Endothelial cell of umbilical vein (primary cell): ENCODE results near the gene OR1A1. TPM values are rescaled to one million over a fixed set of nuclear protein-coding genes. Genes with fewer than 3 reads are reported as not detected.

Source experiments
- BruUV-seq: library from RNA; stranded (reverse); fragments of 400-500 nt; replicated peaks from 2 replicates; lab custom pipeline; 2021; lab: Mats Ljungman, UMichigan
- CTCF ChIA-PET: fragments of 300-600, 350-600 bp; sonication (Branson Sonifier 250); formaldehyde crosslinking; loops from one replicate; lab custom pipeline; 2021; ENCODE audit warnings: antibody characterized with exemption, inconsistent platforms; lab: Charles Lee
- POLR2A ChIA-PET: fragments of 300-600, 350-600 bp; sonication (Branson Sonifier 250); formaldehyde crosslinking; loops from one replicate; lab custom pipeline; 2021; ENCODE audit warnings: antibody characterized with exemption, inconsistent platforms; lab: Charles Lee
- DNase-seq: peaks from one replicate; pipeline ENCODE4 v3.0.0-alpha.2; 2011; ENCODE audit warnings: low read depth, low spot score
- FAIRE-seq: peaks from 2 replicates; lab custom pipeline; 2011; peaks lifted over from hg19 to GRCh38; lab: Jason Lieb, UNC
- H2AFZ ChIP-seq: 2 replicates; pipeline ENCODE4 v1.6.0; 2012; ENCODE audit warnings: low read depth, low read length, control low read depth, inconsistent platforms
- H3K27ac ChIP-seq: 2 replicates; pipeline ENCODE4 v1.5.1; 2011; ENCODE audit warnings: low read depth, mild to moderate bottlenecking, control low read depth, low read length, moderate library complexity; ENCODE audit not compliant: insufficient read depth
- H3K27me3 ChIP-seq, 2 experiments: 2 replicates each; pipeline versions ENCODE4 v1.6.0 to v1.6.1; 2011; ENCODE audit warnings: low read length in 2 of 2, mixed read lengths in 1 of 2; ENCODE audit not compliant: control insufficient read depth in 2 of 2, insufficient read depth in 2 of 2
- H3K36me3 ChIP-seq, 2 experiments: 2 replicates in 1 of 2; 3 replicates in 1 of 2; pipeline ENCODE4 v1.5.1; 2011; ENCODE audit warnings: low read length in 2 of 2, mild to moderate bottlenecking in 1 of 2, moderate library complexity in 1 of 2; ENCODE audit not compliant: control insufficient read depth in 2 of 2, insufficient read depth in 2 of 2; ENCODE audit errors: extremely low read depth in 1 of 2
- H3K4me1 ChIP-seq: 3 replicates; pipeline ENCODE4 v1.5.1; 2011; ENCODE audit warnings: mild to moderate bottlenecking, low read length; ENCODE audit not compliant: control insufficient read depth, insufficient read depth; ENCODE audit errors: extremely low read depth
- H3K4me2 ChIP-seq: 2 replicates; pipeline ENCODE4 v1.6.1; 2011; ENCODE audit warnings: low read length, control low read depth, mixed read lengths; ENCODE audit not compliant: insufficient read depth
- H3K4me3 ChIP-seq, 3 experiments: fragments of 200-600 bp in 1 of 3; sonication (generic), shearing (Covaris generic) in 1 of 3; replicated peaks in 1 of 3; 2 replicates each; pipeline ENCODE4 v1.5.1; 2011 to 2016; ENCODE audit warnings: control low read depth in 3 of 3, low read length in 3 of 3, mild to moderate bottlenecking in 2 of 3, inconsistent platforms in 1 of 3, low read depth in 1 of 3, moderate library complexity in 1 of 3; ENCODE audit not compliant: insufficient read depth in 1 of 3
- H3K79me2 ChIP-seq: 2 replicates; pipeline ENCODE4 v1.6.0; 2012; ENCODE audit warnings: low read length, inconsistent platforms; ENCODE audit not compliant: control insufficient read depth, insufficient read depth
- H3K9ac ChIP-seq: replicated peaks from 2 replicates; pipeline ENCODE3; 2011; ENCODE audit warnings: low read length, control low read depth; ENCODE audit not compliant: insufficient read depth; ENCODE audit errors: extremely low read depth
- H3K9me1 ChIP-seq: replicated peaks from 3 replicates; pipeline ENCODE4 v1.6.0; 2011; ENCODE audit warnings: mild to moderate bottlenecking, low read length; ENCODE audit not compliant: control insufficient read depth, insufficient read depth; ENCODE audit errors: extremely low read depth
- H3K9me3 ChIP-seq: replicated peaks from 2 replicates; pipeline ENCODE4 v1.5.1; 2012; ENCODE audit warnings: low read length, inconsistent platforms; ENCODE audit not compliant: control insufficient read depth, insufficient read depth
- H4K20me1 ChIP-seq: replicated peaks from 2 replicates; pipeline ENCODE3; 2011; ENCODE audit warnings: mild to moderate bottlenecking, low read length; ENCODE audit not compliant: control insufficient read depth, insufficient read depth; ENCODE audit errors: extremely low read depth
- EZH2 ChIP-seq: IDR thresholded peaks from 2 replicates; pipeline ENCODE4 v1.6.1; 2012; ENCODE audit warnings: borderline replicate concordance, low read depth, mild to moderate bottlenecking, moderate library complexity, low read length, inconsistent platforms; ENCODE audit not compliant: severe bottlenecking
- FOS ChIP-seq: IDR thresholded peaks from 2 replicates; pipeline ENCODE4 v1.6.1; 2011; ENCODE audit warnings: mild to moderate bottlenecking, low read length, moderate library complexity, borderline replicate concordance; ENCODE audit not compliant: insufficient read depth
- GATA2 ChIP-seq: IDR thresholded peaks from 2 replicates; pipeline ENCODE4 v1.7.0; 2011; ENCODE audit warnings: low read depth, mild to moderate bottlenecking, moderate library complexity, mixed read lengths, low read length; ENCODE audit not compliant: insufficient read length, insufficient read depth
- JUN ChIP-seq: IDR thresholded peaks from 2 replicates; pipeline ENCODE4 v1.6.1; 2011; ENCODE audit warnings: borderline replicate concordance, low read depth; ENCODE audit not compliant: insufficient read length, insufficient read depth
- MYC ChIP-seq: IDR thresholded peaks from one replicate; pipeline ENCODE4 v1.6.1; 2011; ENCODE audit warnings: mild to moderate bottlenecking, low read depth, low read length
- POLR2A ChIP-seq: IDR thresholded peaks from 2 replicates; pipeline ENCODE4 v1.6.1; 2012; ENCODE audit warnings: low read depth, mild to moderate bottlenecking, control low read depth, low read length
- POLR2AphosphoS5 ChIP-seq: IDR thresholded peaks from 2 replicates; pipeline ENCODE4 v1.6.1; 2012; ENCODE audit warnings: low read depth, mild to moderate bottlenecking, control low read depth, low read length, moderate library complexity; ENCODE audit not compliant: insufficient read depth
- dilution Hi-C: fragments of 300-500 bp; cut with MboI; formaldehyde crosslinking; loops from one replicate; pipeline ENCODE4 v1.15.0; 2019; ENCODE audit warnings: low sequenced_read_pairs; ENCODE audit not compliant: extremely low pct_ligation_motif_present
- intact Hi-C: fragments of 100-400 bp; cut with micrococcal nuclease; formaldehyde crosslinking; loops from one replicate; pipeline ENCODE4 v1.10.0; 2022
- polyA plus RNA-seq, 4 experiments: library from polyadenylated mRNA; depleted of rRNA in 3 of 4; stranded (reverse) in 3 of 4; unstranded in 1 of 4; fragments of >200 nt; gene quantifications; 2 replicates each; pipeline versions ENCODE4 v1.2.1 to v1.2.3, GENCODE V29; 2011 to 2012; ENCODE audit warnings: missing spikeins in 1 of 4
- total RNA-seq: library from RNA; stranded (reverse); gene quantifications from 2 replicates; pipeline ENCODE4 v1.2.3, GENCODE V29; 2021
- TF ChIP-seq, protein P1 (sequence below), 2 donors: IDR thresholded peaks; 1 replicate in 1 of 2; 2 replicates in 1 of 2; pipeline ENCODE4 v1.5.1; 2011; ENCODE audit warnings: low read length in 2 of 2, mild to moderate bottlenecking in 2 of 2, moderate library complexity in 2 of 2, control low read depth in 1 of 2, inconsistent platforms in 1 of 2, low read depth in 1 of 2; ENCODE audit not compliant: insufficient read depth in 1 of 2; ENCODE audit errors: extremely low read depth in 1 of 2
- TF ChIP-seq, protein P2 (sequence below): IDR thresholded peaks from 2 replicates; pipeline ENCODE4 v1.6.1; 2011; ENCODE audit not compliant: insufficient read depth, insufficient read length

The OR1A1 gene
- total and polyA plus RNA-seq, 2 donors (not counting 3 experiments of a cell fraction or from before 2014, with no cell fraction given) = not detected

DNA sequence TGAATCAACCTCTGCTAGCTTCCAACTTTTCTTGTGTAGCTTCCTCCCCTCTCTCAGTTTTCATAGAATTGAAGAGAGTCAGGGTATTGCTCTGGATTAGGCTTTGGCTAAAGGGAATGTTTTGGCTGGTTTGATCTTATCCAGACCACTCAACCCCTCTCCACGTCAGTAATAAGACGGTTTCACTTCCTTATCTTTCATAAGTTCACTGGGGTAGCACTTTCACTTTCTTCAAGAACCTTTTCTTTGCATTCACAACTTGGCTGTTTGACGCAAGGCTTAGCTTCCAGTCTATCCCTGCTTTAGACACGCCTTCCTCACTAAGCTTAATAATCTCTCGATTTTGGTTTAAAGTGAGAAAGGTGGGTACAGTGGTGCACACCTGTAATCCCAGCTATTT is 39.9 kb upstream of the OR1A1 start:
- CTCF ChIA-PET = no interaction called here
- H3K9me3 ChIP-seq = peaks cover 7% of the 10 kb centered on the region
- no peak overlapping the region for H3K4me2 ChIP-seq
- intact Hi-C loops (no loop called here), dilution Hi-C loops (no loop called here)
- no peaks in the 10 kb centered on the region for H3K9me1 ChIP-seq
- no peaks in the 10 kb centered on the region for H3K27me3 ChIP-seq
- no peaks in the 10 kb centered on the region for H3K36me3 ChIP-seq
- no peak overlapping the region for H3K9ac ChIP-seq
- FAIRE-seq (no peak), DNase-seq (no peak)
- no peak for TF ChIP-seq MYC
- no peak for TF ChIP-seq GATA2
- no peak for TF ChIP-seq POLR2A
- TF ChIP-seq POLR2AphosphoS5 = no peak
- TF ChIP-seq JUN = no peak
- no peak for TF ChIP-seq EZH2
- no peak for TF ChIP-seq FOS
- TF ChIP-seq, protein P1, sequence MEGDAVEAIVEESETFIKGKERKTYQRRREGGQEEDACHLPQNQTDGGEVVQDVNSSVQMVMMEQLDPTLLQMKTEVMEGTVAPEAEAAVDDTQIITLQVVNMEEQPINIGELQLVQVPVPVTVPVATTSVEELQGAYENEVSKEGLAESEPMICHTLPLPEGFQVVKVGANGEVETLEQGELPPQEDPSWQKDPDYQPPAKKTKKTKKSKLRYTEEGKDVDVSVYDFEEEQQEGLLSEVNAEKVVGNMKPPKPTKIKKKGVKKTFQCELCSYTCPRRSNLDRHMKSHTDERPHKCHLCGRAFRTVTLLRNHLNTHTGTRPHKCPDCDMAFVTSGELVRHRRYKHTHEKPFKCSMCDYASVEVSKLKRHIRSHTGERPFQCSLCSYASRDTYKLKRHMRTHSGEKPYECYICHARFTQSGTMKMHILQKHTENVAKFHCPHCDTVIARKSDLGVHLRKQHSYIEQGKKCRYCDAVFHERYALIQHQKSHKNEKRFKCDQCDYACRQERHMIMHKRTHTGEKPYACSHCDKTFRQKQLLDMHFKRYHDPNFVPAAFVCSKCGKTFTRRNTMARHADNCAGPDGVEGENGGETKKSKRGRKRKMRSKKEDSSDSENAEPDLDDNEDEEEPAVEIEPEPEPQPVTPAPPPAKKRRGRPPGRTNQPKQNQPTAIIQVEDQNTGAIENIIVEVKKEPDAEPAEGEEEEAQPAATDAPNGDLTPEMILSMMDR (IDR thresholded peaks at IDR 0.05; ENCODE audit: extremely low read depth in 1 of 2, insufficient read depth in 1 of 2, low read depth in 1 of 2, low read length in 2 of 2) = no peak
- TF ChIP-seq, protein P2, sequence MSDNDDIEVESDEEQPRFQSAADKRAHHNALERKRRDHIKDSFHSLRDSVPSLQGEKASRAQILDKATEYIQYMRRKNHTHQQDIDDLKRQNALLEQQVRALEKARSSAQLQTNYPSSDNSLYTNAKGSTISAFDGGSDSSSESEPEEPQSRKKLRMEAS = no peak
- H4K20me1 ChIP-seq = no peaks in the 10 kb centered on the region
- no TSS peak for BruUV-seq
- no peaks in the 10 kb centered on the region for H3K4me1 ChIP-seq
- no peak overlapping the region for H3K4me3 ChIP-seq
- no peak overlapping the region for H2AFZ ChIP-seq
- H3K79me2 ChIP-seq = no peaks in the 10 kb centered on the region
- H3K27ac ChIP-seq = no peak overlapping the region
- POLR2A ChIA-PET = no interaction called here
